SHP77 (cell line): ENCODE results near the gene MAMDC2.
A peak's percentile ranks its signal among the peaks of the same experiment; 100 is the strongest.
"Not testable (repeated sequence)": the region's sequence is repeated elsewhere in the genome, so short reads cannot be mapped to it uniquely, and the experiment has no call there.

ENCODE experiments used
- DNase-seq, 2 experiments: peaks; one replicate each; lab custom pipeline; 2025; lab: John Stamatoyannopoulos, UW

Gene MAMDC2

DNA sequence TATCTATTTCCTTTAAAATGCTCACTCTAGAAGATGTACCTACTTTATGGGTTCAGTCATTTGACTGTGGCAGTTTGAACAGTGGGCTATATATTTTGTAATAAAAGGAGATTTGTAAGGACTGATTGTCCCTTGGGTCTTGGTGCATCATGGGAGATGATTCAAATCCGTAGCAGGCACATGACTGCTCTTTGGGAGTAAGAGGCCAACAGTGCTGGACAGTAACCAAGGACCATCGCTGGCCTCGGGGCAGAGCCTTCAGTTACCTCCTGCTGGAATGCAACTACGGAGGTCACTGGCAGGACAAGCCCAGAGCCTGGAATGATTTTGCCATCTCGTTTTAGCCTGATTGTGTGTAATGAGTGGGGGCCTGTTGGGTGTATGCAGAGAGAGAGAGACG, 7.0 kb upstream of the MAMDC2 start:
- no peak for DNase-seq

DNA sequence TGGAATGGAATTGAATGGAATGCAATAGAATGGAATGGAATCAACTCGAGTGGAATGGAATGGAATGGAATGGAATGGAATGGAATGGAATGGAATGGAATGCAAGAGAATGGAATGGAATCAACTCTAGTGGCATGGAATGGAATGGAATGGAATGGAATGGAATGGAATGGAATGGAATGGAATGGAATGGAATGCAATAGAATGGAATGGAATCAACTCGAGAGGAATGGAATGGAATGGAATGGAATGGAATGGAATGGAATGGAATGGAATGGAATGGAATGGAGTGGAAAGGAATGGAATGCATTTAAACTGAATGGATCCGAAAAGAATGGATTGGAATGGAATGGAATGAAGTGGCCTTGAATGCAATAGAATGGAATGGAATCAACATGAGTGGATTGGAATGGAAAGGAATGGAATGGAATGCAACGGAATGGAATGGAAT, 5.5 kb upstream of the MAMDC2 start:
- not testable (repeated sequence) for DNase-seq

DNA sequence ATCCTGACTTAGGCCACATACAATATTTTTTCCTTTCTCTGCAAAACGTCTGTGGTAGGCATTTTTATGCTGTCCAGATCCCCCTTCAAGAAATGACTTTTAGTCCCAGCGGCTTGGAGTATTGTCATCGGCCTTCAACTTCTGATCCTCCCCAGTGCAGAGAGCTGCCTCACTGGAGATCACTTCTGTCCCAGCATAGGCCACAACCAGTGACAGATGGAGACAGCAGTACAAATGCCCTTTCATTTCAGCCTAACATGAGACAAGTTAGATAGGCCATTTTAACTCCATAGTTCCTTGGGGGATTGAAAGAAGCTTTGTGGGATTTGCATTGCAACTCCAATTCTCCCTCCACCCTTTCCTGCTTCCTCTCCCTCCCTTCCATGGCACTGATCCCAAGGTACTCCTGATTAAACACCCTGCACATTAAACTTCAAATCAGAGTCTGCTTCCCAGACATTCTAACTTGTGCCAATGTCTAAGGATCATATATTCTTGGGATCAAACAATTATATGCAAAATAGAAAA, 3.2 kb upstream of the MAMDC2 start:
- DNase-seq = no peak

DNA sequence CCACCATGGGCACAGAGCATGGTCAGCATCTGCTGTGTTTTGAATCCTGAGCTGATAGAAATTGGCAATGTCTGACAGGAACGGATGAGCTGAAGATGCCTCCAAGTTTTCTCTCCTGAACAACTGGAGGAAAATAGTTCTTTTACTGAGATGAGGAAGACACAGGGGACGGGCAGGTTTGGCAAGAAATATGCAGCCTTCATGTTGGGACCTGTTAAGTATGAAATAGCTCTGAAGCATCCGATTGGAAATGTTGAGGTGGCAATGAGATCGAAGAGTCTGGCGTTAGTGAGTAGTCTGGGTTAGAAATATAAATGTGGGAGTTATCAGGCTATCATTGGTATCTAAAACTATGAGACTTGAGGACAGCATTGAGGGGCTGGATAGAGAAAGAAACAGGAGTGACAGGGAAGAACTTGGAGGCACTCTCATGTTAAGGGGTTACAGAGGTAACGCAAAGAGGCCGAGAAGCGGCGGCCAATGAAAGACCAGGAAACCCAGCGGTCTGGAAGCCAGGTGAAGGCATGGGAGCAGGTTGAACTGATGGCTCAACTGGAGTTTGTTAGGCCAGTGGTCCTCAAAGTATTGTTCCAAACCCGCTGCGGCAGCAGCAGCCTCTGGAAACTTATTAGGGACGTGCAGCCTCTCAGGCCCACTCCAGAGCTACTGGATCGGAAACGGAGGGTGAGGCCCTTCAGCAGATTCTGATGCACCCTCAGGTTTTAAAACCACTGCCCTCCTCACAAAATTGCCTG, 1.0 kb upstream of the MAMDC2 start:
- DNase-seq = no peak

DNA sequence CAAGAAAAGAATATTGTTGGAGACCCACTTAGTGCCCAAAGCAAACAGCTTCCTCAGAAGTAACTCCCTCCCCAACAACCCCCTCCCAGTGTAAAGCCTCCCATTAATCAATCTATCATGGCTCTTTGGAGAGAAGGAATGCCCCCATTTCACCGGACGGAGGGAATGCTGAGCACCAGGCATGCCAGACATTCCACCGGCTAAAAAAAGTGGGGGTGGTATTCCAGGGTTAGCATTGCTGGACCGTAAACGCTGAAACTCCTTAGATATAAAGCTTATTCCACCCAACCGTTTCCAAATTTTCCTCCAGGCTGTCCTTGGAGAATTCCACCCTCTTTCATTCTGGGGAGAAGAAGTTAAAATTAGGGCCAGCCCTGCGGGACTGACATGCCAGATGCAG, 363 bp upstream of the MAMDC2 start:
- no peak for DNase-seq

DNA sequence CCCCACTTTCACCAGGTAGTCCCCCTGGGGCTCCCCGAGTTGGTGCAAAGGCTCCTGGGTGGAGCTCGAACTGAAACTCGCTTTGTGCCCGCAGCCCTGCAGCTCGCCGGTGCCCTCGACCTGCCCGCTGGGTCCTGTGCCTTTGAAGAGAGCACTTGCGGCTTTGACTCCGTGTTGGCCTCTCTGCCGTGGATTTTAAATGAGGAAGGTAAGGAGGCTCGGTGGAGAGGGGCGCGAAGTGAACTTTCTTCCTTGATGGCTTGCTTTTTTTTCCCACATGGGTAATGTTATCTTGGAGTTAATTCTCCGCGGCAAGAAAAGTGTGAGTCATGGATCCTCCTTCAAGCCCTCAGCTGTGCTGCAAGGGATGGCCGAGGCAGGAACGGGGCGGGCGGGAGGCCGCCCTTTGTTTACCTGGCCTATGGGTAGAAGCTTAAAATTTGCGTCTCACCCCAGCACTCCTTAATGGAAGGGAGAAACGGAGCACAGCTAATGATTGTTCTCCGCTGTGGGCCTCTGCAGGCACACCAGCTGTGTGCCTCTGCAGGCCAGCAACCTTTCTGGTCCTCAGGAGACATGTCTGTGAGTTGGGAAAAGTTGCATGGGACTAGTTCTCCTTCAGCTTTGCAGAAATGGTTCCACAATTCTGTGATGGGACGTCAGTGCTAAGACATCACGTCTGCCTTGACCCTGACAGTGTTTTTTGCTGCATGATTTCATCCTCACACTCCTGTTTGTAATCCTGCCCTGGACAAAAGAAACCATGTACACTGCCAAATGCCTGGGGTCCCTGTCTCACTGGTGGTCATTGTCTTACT, 1.1 kb downstream of the MAMDC2 start:
- no peak for DNase-seq

DNA sequence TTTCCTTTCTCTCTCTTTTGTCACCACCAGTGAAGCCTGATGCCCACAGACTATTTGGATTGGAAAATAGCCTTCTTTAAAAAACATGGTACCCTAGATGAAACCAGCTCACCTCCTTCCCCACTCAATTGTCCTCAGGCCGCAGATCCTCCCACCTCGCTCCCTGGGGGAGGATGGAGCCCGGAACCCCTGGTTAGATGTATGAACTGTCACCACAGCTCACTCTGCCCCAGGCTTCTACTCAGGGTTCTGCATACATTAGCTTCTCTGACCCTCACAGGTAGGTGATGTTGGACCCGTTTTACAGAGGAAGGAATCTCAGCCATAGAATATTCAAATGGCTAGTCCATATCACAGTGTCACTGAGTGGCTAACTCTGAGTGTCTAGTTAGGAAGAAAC, 1.8 kb downstream of the MAMDC2 start:
- no peak for DNase-seq

DNA sequence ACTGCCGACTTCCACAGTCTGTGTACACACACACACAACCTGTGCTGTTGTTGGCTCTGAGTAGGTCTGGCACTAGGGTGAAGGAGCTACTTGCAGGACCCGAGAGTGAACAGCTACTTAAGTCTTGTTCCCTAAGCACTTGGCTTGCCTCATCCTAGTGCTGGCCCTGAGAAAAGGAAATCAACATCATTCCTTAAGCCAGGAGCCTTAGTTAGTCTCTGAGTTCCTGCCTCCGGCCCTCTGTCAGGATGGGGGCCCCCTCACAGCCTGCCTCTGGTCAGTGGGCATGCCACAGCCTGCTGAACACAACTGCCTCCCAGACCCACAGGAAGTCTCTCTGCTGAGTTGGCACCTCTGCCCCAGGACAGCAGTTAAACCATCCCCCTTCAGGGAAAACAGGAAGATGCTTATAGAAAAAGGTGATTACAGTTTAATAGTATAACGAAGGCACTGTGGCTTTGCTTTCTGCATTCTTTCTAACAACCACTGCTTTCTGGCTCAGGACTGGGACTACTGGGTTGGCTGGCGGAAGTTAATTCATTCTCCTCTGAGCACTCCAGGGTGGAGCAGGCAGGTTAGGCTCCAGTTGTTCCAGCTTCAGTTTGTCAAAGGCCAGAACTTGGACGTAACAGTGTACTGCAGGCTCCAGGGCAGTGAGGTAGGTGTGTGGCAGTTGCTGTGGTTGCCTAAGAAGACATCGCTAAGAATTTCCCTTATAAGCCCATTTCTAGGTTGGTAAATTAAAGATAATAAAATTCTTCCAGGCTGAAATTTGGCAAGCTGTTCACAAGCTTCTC, 2.8 kb downstream of the MAMDC2 start:
- no peak for DNase-seq

DNA sequence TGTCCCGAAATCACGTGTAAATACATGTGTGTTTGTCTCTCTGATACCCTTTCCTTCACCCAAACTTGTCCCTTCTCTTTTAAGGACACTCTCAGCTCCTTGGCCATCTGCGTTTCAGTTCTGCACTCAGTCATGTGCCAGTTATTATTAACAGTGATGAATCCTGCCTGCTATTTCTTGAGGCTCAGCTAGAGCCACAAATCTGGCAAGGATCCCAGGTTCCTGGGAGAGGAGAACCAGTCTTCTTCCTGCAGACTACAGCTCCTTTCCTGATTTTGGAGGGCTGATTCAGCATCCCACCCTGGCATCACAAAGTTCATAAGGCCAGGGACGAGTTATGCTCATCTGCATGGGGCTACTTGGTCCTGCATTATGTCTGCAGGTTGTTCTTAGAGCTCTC, 5.6 kb downstream of the MAMDC2 start:
- no peak for DNase-seq

DNA sequence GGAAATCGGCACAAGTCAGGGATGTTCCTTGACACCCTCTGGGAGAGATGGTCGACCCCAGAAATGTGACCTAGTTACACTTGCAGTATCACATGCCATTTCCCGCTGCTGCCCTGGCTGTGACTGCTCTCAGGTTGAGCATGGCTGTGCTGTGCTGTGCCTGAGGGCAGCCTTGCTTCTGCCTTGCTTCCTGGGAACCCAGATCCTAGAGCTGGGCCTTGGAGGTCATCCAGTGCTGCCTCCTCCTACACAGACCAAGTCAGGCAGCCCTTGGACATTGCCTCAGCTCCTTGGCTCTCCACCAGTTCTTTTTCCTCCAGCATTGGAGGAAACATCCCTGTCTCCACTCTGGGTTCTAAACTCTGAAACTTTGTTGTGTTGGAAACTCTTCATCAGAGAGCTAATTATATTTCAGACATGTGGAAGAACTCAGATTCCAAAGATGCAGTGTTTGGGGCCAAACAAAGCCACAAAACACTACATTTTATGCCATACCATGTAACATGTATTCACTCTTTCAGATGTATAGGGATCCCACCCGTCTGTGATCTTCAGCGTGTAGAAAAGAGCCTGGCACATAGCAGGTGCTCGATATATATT, 6.1 kb downstream of the MAMDC2 start:
- no peak for DNase-seq

DNA sequence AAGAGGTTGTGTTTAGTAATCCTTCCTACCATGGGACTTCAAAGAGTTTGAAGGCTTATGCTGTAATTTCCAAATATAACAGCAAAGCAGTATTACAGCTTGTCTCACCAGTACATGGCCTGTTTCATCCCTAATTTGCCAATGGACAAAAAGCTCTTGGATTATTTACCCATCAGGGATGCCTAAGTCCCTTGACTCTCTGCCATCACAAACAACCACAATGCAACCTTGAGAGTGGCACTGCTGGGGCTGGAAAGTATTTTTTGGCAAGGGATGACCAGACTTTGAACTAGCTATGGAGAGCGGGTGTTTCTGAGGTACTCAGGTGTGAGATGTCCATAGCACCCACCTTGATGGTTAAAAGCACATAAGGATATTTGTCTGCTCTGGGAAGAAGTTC, 9.1 kb downstream of the MAMDC2 start:
- no peak for DNase-seq

DNA sequence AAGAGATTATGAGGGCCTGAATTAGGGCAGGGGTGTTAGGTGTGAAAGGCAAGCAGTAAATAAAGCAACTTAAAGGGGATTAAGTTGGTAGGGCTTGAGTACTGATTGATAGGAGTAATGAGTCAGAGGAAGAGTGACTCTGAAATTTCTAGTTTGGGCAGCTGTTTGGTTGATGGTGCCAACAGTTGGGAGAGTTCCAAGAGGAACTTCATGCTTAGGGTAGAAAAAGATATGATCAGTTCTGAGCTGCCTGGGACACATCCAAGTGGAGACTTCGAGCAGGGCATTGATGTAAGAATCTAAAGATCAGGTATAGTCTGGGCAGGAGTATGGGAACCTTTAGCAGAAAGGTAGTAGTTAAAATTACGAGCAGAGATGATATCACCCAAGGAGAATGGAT, 10.2 kb downstream of the MAMDC2 start:
- DNase-seq = peak in 1 of 2 experiments; percentile 10

DNA sequence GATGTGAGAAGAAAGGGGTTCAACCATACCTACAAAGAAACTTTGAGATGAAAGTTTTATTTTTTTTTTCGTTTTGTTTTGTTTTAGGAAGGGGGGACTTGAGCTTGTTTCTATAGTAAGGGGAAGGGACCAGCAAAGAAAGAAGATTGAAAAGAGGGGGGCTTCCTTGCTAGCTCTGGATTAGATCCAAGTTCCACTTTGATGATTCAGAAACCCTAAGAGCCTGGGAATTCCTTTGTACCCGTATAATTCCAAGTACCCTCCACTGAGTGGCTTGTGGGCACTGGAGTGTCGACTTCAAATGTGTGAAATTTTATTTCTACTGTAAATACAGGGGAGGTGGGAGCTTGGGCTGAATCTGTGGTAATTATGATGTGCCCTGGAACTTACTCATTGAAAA, 10.9 kb downstream of the MAMDC2 start:
- DNase-seq = no peak

DNA sequence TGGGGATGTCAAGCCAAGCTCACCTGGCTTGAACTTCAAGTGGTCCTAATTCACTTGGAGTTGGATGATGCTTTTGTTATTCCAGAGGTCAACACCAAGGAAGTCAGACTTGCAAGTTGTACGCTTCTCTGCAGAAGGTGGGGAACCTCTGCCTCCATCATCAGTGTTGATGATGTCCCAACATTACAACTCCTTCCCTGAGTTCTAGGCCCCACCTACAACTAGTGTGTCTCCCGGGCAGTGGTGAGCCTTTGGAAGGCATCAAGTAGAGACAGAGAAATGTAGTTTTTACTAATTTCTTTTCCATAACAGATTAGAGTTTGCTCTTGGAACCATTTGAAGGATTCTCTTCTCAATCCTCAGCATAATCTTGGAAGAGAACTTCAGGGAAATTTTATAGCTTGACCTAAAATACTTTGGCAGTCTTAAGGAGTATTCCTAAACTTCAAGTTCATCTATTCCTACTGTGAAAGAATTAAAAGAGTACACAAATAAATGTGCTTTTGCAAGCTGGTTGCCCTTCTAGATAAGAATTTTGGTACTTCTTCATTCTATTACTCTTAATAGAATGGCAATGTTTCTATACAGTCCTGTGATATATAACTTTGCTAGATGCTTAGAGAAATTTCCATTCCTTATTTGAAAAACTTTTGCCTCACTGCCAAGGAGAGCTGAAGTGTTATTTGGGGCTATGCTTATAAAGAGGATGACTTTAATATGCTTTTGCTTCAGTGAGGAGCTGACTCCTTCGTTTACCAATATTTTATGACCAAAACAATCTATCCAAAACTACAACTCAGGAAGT, 12.0 kb downstream of the MAMDC2 start:
- DNase-seq = no peak

DNA sequence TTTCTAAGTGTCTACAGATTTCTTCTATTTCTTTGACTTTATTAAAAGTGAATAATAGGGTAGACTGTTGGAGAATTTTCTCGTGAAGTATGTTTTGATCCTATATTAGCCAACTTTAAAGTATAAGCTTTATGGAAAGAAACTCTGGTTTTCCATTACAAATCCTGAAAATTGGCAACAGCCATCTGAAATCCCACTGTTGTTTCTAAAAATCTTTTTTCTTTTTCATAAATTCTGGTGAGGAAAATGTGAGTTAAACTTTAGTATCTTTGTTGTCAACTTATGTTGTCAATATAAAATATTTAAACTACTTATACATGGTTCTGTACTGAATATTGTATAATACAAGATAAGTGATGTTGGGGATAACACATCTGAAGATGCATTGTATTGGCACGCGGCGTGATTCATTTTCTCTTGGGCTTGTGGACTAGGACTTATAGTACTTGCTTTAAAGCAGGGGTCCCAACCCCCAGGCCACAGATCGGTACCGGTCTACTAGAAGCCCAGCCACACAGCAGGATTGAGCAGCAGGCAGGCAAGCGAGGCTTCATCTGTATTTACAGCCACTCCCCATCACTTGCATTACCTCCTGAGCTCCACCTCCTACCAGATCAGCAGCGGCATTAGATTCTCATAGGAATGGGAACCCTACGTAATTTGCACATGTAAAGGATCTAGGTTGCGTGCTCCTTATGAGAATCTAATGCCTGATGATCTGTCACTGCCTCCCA, 12.7 kb downstream of the MAMDC2 start:
- DNase-seq = no peak

DNA sequence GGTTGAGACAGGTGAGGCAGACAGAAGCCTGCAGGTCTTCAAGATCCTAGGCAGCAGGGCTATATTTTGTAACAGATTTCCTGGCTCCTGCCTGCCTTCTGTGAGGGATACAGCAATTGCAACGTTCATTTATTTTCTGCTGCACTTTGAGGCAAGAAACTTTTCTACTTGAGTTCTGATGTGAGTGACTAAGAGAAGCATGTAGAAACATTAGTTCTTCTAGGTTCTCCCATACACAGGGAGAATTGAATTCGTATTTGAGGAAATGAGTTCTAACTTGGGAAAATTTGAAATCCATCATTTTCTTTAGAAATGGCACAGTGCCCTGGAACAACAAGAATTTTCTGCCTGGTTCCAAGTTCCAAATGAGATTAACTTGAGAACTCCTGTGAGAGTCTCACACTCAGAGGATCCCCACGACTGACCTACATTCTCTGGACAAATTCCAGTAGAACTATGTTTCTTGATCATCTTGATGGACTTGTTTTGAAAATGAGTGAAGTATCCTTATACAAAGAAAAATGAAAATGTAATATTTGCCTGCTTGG, 15.0 kb downstream of the MAMDC2 start:
- DNase-seq = no peak

DNA sequence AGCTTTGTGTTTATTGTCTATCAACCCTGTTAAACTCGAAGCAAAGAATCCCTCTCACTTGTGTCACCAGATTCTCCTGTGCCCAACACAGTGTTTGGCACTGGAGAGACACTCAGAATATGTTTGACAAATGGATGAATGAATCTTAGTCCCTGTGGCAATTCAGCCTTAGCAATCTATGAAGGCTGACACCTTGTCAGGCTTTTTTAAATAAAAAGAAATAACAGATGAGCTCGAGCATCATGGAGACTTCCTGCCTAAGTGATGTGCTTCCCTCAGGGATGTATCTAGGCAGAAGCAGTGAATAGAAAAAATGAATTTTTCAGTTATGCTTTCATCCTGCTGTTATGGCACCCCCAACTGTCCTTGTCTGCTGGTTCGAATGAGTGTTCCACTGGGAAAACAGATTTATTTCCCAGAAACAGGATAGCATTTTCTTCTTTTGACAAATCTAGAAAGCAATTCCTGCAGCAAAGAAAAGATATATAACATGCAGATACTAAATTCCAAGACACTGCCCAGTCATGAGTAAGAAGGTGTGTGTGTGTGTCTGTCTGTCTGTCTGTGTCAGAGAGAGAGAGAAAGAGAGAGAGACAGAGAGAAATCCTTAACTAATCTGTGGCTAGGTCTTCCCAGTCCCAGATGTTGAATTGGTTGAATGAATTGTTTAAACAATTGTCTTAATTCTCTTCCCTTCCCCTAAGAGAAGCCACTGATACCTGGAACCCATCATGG, 16.7 kb downstream of the MAMDC2 start:
- DNase-seq = no peak

DNA sequence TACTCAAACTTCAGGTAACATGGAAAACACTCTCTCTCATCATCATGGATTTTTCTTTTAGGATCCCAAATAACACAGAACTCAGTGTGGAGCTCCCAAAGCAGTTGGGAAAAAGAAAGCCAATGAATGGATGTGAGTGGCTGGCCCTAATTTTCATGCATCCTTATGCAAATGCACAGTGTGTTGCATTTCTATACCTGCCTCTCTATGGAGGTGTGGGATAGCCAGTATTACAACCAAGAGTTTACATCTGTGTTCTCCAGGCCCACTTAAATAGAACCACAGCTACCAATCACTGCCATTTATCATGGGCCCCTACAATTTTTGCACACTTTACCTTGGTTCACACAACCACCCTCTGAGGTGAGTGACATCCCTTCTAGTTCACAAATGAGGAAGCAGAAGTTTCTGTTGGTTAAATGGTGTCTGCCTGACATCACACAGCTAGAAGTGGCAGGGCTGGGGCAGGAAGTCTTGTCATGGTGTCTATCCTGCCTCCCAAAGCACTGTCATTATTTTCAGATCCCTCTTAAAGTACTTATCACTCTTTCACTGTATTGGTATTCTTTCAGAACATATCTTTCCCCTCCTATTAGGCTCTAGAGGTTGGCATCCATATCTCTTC, 17.3 kb downstream of the MAMDC2 start:
- no peak for DNase-seq

DNA sequence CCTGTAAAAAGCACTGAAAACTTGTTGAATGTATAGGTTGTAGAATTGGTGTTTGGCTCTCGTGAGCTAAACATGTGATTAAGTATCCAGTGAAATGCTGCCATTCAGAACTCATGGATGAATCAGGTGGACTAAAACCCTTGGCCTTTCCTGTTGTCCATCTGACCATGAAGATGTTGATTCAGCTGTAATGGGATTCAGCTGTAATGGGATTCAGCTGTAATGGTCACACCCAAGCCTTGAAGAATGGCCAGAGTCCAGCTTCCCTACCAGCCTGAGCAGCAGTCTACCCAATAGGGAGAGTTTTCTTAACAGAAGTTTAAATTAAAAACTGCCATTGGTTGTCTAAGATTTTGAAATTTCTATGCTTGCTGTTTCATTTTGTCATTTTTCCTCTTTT, 18.1 kb downstream of the MAMDC2 start:
- peak; percentile 18 to 25 for DNase-seq
